Prostate gland (tissue), 2 donors: ENCODE data around the gene CCDC91.

Experiments used
- CTCF ChIP-seq, 4 experiments: fragments of 200-600 bp in 2 of 4; fragments of 450-650 bp in 2 of 4; sonication (generic) in 2 of 4; IDR thresholded peaks; 1 replicate in 3 of 4; 2 replicates in 1 of 4; pipeline ENCODE4 v1.5.1; 2016 to 2019; ENCODE audit warnings: antibody characterized with exemption in 4 of 4, mild to moderate bottlenecking in 2 of 4, moderate library complexity in 2 of 4
- POLR2A ChIP-seq: fragments of 450-650 bp; IDR thresholded peaks from one replicate; pipeline ENCODE4 v1.6.1; 2016; ENCODE audit warnings: antibody characterized with exemption, mild to moderate bottlenecking
- POLR2AphosphoS5 ChIP-seq: sonication (generic); formaldehyde crosslinking; IDR thresholded peaks from one replicate; pipeline ENCODE4 v1.6.1; 2017; ENCODE audit warnings: antibody characterized with exemption

- TF ChIP-seq CTCF (IDR thresholded peaks at IDR 0.05) (no peak), POLR2AphosphoS5 (no peak), POLR2A (no peak)
Observed at GRCh38 chr12:28320353-28320752, 130.1 kb downstream of the CCDC91 start.
